Stimulated activated CD8-positive, alpha-beta memory T cell treated with anti-CD3 and anti-CD28 coated beads, Interleukin-15, amount 100 ng/mL, for 24 hours (primary cell): ENCODE results near the gene BCL6.

Experiments used
- DNase-seq: peaks from one replicate; pipeline ENCODE4 v3.0.0-alpha.2; 2020; ENCODE audit warnings: low read depth

BCL6 gene

GRCh38 chr3:187745201-187746058 is at the start of gene BCL6:
Gene BCL6, minus strand, starts transcription at chr3:187745468. Its CDS starts 11,775 bp downstream, at chr3:187733693.
- DNase-seq, result no peak

DNA sequence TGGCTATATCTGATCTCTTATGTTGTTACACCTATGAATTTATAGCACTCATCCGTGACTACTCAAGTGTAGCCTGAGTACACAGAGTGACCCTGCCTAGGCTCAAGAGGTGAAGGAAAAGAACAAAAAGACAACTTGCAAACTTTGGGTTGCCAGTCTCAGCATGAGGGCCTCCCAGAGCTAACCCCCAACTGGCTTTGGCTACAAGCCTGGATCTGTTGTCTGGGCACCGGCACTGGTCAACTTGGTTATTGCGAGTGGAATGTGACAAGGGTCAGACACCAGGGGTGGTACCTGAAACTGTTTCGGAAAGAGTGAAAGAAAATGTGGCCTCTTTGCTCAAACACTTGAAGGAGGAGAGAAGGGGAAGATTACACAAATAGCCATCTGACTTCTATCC is 49.5 kb upstream of the BCL6 start:
- DNase-seq, result no peak

DNA sequence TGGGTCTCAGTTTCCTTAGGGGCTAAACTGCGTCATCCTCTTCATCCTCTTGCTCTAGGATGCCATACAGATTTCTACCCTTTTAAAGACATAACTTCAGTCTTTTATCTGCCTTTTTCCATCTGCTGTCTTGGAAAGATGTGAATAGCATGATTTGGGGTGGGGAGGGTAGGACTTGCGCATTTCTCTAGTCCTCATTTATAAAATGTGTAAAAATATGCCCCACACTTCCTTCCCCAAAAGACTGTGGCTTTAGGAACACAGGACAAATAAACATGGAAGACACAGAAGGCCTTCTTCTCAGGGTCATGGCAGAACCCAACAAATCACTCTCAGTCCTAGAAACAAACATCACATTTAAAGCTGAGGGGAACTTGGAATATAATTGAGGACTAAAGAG is 48.4 kb upstream of the BCL6 start:
- DNase-seq, result no peak

- no peak for DNase-seq
These were observed 47.3 kb upstream of the BCL6 start for GRCh38 chr3:187792521-187792920.

GRCh38 chr3:187789872-187790271 is 44.6 kb upstream of the BCL6 start:
- DNase-seq, result no peak

GRCh38 chr3:187788984-187789857 is 44.0 kb upstream of the BCL6 start:
- no peak for DNase-seq

DNA sequence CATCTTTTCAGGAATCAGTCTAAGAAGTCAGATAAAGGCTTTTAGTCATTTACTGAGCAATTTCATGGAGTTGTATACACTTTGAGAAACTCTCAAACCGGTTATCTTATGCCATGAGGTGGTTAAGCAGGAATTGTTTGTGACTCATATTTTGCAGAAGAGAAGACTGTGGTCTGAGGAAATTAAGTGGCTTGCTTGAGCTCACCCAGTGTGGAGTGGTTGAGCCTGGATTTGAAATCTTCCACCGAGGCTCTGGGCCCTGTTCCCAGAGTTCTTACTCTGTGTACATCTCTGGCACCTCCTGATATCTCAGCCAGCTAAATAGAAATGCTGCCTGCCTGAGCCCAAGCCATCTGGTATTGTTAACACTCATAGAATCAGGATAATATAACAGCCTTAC is 37.8 kb upstream of the BCL6 start:
- no peak for DNase-seq

DNA sequence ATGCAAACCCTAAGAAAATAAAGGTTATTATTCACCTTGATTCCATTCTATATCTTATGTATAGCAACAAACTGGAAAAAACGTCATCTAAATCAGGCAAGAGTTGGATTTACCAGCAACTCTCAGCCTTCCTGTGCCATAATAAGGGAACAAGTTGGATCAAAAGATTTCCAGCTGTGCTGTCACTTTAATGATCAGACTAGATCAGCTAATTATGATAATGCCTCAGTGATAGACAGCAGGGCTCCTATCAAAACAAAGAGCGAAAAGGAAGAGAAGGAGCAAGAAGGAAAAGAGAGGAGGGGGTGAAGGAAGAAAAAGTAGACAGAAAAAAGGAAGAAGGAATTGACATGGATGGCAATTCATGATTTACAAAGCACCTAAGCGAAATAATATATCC is 36.7 kb upstream of the BCL6 start:
- no peak for DNase-seq

DNA sequence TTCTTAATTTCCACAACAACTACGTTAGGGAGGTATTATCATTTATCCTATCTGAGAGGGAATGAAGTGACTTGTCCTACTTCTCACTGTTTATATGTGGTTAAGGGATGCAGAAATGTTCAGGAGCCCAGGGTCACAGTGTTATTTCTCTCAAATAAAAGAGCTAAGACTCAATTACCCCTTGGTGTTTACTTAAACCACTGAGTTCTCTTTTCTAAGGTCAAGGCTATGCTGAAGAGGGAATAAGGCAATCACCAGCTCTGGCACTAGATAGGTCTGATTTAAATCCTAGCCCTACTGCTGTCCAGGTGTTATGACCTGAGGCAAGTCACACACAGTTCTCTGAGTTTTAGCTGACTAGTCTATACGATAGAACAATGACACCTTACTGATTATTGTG is 35.7 kb upstream of the BCL6 start:
- DNase-seq, result no peak

GRCh38 chr3:187778726-187779125 is 33.5 kb upstream of the BCL6 start:
- DNase-seq, result no peak

GRCh38 chr3:187777331-187777941 is 32.2 kb upstream of the BCL6 start:
- no peak for DNase-seq

DNA sequence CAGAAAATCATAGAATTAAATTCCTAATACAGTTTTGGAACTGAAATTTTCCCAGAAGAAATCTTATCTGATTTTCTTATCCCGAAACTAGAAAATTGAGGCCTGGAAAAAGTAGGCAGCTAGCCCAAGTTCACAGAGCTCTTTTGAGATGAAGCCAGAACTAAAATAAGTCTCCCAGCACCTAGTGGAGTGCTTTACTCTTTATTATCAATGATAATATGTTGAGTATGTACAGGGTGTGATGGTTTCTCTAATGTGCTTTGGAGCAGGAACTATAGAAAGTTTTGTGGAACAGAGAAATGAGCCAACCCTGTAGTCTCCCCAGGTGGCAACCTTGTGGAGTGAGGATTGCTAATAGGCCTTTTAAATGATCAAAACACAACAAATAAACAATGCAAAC is 30.3 kb upstream of the BCL6 start:
- no peak for DNase-seq

DNA sequence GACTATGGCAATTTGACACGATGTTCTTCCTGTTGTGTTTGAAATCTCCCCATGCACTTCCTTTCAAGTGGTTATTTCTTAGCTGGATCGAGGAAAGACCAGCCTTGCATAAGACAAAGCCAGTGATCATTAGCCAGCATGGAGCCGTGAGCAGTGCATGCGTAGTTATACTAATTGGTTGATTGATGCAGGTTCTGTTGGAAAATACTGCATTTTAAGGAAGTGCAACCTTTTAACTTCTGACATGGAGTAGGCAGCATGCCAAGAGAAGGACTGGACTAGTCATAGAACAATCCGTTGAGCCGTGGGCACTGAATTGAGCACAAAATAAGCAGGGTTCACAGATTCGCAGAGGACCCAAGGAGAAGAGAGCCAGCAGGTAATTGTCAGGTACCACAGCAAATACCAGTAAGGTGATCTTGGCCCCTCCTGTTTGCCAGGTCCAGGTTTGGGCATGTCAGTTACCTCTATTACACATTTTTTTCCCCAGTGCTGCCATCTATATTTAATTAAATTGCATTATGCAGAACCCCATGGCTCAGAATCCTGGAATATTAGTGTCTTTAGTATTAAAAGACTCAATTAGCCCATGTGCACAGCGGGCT is 29.0 kb upstream of the BCL6 start:
- no peak for DNase-seq

DNA sequence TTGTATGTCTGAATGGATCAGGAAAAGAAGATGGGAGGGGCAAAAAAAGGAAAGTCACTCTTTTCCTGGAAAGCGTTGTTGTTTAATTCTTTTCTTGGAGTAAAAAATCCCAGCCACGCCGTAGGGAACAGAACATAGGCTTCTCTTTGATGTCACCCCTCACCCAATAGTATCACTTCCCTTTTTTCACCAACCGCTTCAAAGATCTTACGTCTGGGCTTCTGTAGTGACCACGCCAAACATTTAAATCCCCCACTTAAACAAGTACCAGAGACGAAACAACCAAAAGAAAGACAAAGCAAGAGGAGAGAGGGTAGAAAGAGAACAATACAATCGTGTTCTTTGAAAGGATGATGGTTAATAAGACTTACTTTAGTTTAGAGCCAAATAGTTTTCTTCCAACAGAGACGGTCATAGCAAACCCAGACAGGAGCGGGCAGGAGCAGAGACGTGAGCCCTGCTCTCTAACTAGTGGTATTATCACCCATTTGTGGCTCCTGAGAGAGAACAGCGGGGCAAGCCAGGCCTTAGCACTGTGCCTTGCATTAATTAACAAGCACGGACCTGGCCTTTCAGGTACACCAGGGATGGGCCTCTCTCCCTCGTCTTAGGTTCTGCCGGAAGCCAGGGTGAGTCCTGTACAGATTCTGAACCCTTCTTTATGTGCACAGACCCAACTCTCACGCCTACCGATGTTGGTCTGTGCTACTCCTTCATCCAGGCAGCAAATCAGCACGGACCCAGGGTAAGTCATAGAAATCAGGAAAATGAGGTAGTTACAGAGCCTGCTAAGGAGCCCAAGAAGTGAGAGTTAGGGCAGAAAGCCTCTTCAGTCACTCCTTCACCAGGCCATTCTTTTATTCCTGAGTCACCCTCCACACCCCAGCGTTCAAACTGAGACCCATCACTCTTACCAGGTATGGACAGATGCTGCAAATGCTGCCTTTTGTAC is 28.2 kb upstream of the BCL6 start:
- no peak for DNase-seq

- DNase-seq, result no peak
These were observed 25.0 kb upstream of the BCL6 start for GRCh38 chr3:187770224-187770623.

DNA sequence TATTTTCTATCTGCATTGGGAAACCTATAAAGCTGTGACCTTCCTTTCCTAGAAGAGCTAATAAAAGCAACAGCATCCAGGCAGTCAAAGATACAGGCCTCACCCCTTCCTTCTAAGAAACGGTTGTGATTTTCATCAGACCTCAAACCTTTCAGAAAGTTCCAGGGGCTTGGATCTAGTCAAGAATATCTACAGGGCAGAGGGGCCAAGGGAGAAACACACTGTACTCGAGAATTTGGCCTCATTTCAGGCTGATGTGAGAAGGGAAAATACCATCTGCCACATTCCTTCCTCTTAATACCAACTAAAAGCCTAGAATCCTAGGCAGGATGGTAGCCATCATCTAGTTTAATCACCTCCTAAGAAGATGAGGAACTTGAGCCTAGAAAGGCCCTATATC is 24.5 kb upstream of the BCL6 start:
- no peak for DNase-seq

- DNase-seq, result no peak
These were observed 22.2 kb upstream of the BCL6 start for GRCh38 chr3:187767266-187768012.

DNA sequence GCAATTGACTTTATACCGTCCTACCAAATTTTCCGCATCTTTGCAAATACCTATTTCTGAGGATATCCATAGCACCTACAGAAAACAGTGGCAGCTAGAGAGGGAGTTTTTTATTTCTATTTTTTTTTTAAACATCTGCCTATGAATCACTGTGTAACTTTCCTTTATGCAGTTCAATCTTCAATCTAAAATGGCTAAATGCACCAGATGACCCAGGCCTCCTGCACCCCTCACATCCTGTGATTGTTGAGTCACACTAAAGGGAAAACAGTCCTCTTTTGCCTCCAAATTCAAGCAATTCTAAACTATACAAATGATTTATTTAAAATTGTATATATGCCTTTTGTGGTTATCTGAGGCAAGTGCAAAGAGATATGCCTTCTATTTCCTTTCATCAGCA is 20.1 kb upstream of the BCL6 start:
- DNase-seq, result no peak

GRCh38 chr3:187763850-187764648 is 18.8 kb upstream of the BCL6 start:
- no peak for DNase-seq

GRCh38 chr3:187762792-187763191 is 17.5 kb upstream of the BCL6 start:
- no peak for DNase-seq
